NCI-H1930 (cell line): ENCODE data around the gene IGHMBP2.

ENCODE experiments used
- DNase-seq, 2 experiments: peaks; one replicate each; lab custom pipeline; 2025; lab: John Stamatoyannopoulos, UW

IGHMBP2 gene

DNA sequence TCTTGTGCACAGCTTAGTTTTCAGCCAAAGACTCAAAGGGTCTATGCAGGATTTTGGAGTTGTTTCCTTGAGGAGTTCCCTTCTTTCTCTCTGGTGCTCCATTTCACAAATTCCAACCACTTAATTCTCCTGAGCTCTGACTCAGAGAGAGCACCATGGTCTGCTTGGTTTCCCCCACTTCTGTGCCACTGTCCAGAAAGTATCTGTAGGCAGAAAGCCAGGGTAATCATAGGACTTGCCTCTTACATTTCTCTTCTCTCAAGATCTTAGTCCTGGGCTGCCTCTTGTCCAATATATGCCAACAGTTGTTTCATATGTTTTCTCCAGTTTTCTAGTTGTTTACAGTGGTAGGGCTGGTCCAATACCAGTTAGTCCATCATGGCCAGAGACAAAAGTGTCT, 83.5 kb downstream of the IGHMBP2 start:
- no peak for DNase-seq

DNA sequence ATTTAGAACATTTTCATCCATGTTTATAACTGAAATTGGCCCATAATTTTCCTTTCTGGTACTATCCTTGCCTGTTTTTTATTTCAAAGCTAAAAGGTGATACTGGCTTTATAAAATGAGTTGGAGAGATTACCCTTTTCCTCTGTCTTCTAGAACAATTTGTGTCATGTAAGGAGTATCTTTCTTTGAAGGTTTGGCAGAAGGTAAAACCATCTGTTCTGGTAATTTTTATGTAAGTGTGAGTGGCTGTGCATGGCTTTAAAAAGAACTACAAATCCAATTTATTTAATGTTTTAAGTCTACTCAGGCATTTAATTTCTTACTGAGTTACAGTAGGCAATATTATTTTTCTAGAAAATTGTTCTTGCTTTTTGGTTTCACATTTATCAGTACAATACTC, 84.8 kb downstream of the IGHMBP2 start:
- no peak for DNase-seq
